Subcutaneous adipose tissue (tissue), 4 donors: ENCODE measurements around the gene CLPTM1. TPM values are rescaled to one million over a fixed set of nuclear protein-coding genes. Genes with fewer than 3 reads are reported as not detected.

ENCODE experiments used
- total RNA-seq, 4 donors: library from RNA; depleted of rRNA; stranded (reverse); fragments of >200 nt; gene quantifications; one replicate each; pipeline ENCODE4 v1.1.0, GENCODE V29; 2016

The CLPTM1 gene
- total RNA-seq, 4 donors from 2014 or later = 45.8 to 86.1 (median 65.3) TPM

Other genes starting within 250 kb of the CLPTM1 start
- 10 to 100 TPM in 3 of 4 donors, 1 to 10 TPM in 1; 6.3 to 13.4 (median 12.9) TPM for gene BCL3, start 206.7 kb upstream of the CLPTM1 start, total RNA-seq
- gene CBLC, start 177.5 kb upstream of the CLPTM1 start, total RNA-seq = not detected
- 10 to 100 TPM in 3 of 4 donors, 1 to 10 TPM in 1; 8.3 to 68.2 (median 19.2) TPM for gene BCAM, start 146.3 kb upstream of the CLPTM1 start, total RNA-seq
- 10 to 100 TPM; 20.4 to 49.9 (median 24.1) TPM for gene NECTIN2, start 109.1 kb upstream of the CLPTM1 start, total RNA-seq
- 10 to 100 TPM; 18.3 to 69.5 (median 34.6) TPM for gene TOMM40, start 64.1 kb upstream of the CLPTM1 start, total RNA-seq
- gene APOE, start 49.6 kb upstream of the CLPTM1 start, total RNA-seq = 1,000 to 10,000 TPM in 3 of 4 donors, 100 to 1,000 TPM in 1; 212 to 2,618 (median 1,765) TPM
- 100 to 1,000 TPM in 2 of 4 donors, 10 to 100 TPM in 2; 30.7 to 394 (median 88.3) TPM for gene APOC1, start 40.8 kb upstream of the CLPTM1 start, total RNA-seq
- not detected for gene APOC4, start 13.1 kb upstream of the CLPTM1 start, total RNA-seq
- 1 to 10 TPM in 1 of 4 donors, not detected in 3; 4.8 TPM for gene APOC2, start 9.3 kb upstream of the CLPTM1 start, total RNA-seq
- gene RELB, start 46.1 kb downstream of the CLPTM1 start, total RNA-seq = 1 to 10 TPM in 3 of 4 donors, under 1 TPM in 1; 0.49 to 9.4 (median 5.8) TPM
- gene CLASRP, start 83.7 kb downstream of the CLPTM1 start, total RNA-seq = 10 to 100 TPM; 23.3 to 86.7 (median 44.0) TPM
- gene ZNF296, start 121.1 kb downstream of the CLPTM1 start, total RNA-seq = under 1 TPM in 2 of 4 donors, not detected in 2; 0.51 to 0.88 TPM
- 10 to 100 TPM; 10.3 to 25.8 (median 19.0) TPM for gene GEMIN7, start 123.9 kb downstream of the CLPTM1 start, total RNA-seq
- gene PPP1R37, start 137.8 kb downstream of the CLPTM1 start, total RNA-seq = 10 to 100 TPM; 17.2 to 32.4 (median 17.8) TPM
- under 1 TPM in 1 of 4 donors, not detected in 3; 0.17 TPM for gene NKPD1, start 205.6 kb downstream of the CLPTM1 start, total RNA-seq
- 10 to 100 TPM in 3 of 4 donors, 1 to 10 TPM in 1; 7.7 to 38.4 (median 26.4) TPM for gene TRAPPC6A, start 222.9 kb downstream of the CLPTM1 start, total RNA-seq
- gene BLOC1S3, start 223.4 kb downstream of the CLPTM1 start, total RNA-seq = 10 to 100 TPM in 2 of 4 donors, 1 to 10 TPM in 2; 1.3 to 19.2 (median 11.0) TPM